LNCAP (cell line): ENCODE data around the gene NAV2.

ENCODE experiments used
- TF ChIP-seq, protein P1 (sequence below): fragments of 450-650 bp; IDR thresholded peaks from 2 replicates; pipeline ENCODE4 v1.5.1; 2017; ENCODE audit warnings: mild to moderate bottlenecking

The NAV2 gene

DNA sequence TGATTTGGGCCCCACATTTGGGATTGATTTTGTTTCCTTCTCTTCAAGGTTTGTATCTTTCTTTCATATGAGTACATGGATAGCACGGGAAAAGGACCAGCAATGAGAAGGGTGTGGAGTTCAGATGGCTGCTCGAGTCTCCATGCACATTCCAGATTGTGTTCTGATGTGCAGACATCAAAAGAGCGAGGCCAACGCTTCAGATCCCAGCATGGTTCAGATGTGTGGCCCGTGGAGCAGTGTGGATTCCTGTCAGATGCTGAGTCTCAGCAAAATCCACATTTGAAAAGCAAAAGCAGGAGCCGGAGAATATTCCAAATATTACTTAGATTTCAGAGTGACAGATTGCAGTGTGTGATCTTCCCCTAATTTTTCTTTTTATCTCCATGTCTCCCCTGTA lies 228.2 kb downstream of the NAV2 start:
- TF ChIP-seq, protein P1, sequence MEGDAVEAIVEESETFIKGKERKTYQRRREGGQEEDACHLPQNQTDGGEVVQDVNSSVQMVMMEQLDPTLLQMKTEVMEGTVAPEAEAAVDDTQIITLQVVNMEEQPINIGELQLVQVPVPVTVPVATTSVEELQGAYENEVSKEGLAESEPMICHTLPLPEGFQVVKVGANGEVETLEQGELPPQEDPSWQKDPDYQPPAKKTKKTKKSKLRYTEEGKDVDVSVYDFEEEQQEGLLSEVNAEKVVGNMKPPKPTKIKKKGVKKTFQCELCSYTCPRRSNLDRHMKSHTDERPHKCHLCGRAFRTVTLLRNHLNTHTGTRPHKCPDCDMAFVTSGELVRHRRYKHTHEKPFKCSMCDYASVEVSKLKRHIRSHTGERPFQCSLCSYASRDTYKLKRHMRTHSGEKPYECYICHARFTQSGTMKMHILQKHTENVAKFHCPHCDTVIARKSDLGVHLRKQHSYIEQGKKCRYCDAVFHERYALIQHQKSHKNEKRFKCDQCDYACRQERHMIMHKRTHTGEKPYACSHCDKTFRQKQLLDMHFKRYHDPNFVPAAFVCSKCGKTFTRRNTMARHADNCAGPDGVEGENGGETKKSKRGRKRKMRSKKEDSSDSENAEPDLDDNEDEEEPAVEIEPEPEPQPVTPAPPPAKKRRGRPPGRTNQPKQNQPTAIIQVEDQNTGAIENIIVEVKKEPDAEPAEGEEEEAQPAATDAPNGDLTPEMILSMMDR: no peak

DNA sequence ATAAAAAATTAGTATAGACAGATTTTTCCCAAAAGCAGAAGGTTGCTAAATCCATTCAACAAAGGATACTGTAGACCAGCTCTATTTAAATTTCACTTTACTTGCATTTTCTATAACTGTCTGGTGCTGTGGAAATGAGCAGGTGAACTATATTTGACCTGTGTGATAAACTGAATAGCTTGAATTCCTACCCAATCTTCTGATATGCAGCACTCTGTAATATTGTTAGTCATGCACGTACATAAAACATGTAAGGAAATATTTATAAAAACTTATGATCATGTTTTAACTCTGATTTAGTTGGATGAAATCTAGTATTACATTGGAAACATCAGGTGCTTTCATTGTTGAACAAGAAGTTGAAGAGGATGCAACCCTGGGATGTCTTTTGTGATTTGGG lies 234.0 kb downstream of the NAV2 start:
- TF ChIP-seq, protein P1: no peak

DNA sequence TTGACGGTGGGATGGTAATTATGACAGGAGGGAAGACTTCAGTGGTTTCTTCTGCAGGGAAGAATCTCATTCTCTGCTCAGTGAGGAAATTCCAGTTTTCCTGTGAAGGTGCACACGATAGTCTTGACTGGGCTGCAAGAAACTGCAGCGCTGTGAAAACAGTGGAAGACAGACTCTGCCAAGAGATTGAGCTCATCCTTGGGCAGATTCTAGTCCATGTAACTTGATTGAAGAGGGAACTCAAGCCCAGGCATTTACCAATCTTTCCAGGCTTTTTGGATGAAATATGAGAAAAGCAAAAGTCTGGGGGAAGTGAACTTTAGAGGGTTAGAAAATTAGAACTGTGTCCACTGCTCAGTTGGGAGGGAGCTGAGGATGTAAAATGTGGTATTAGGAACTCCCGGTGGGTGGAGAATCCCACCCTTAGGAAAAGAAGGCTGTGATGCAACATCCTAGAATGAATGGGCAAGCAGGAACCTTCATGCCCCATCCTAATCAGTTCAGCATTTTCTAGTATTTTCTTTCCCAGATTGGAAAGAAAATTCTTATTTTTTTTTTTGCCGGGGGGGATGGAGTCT lies 235.0 kb downstream of the NAV2 start:
- TF ChIP-seq, protein P1: no peak

DNA sequence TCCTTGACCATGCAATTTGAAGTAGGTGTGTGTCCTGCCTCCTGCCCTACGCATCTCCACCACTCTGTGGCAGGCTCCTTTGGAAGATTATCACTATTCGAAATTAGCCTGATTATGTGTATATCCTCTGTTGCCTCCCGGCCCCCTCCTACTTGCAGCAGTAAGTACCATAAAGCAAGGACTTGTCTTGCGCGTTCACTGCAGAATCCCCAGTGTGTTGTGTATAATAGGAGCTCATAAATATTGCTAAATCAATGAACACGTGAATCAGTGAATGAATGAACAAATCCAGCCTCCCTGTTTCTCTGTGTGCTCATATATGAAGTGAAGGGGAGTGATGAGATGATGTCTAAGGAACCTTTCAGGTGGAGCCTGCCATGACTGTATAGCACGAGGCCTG lies 237.0 kb downstream of the NAV2 start:
- TF ChIP-seq, protein P1: no peak

DNA sequence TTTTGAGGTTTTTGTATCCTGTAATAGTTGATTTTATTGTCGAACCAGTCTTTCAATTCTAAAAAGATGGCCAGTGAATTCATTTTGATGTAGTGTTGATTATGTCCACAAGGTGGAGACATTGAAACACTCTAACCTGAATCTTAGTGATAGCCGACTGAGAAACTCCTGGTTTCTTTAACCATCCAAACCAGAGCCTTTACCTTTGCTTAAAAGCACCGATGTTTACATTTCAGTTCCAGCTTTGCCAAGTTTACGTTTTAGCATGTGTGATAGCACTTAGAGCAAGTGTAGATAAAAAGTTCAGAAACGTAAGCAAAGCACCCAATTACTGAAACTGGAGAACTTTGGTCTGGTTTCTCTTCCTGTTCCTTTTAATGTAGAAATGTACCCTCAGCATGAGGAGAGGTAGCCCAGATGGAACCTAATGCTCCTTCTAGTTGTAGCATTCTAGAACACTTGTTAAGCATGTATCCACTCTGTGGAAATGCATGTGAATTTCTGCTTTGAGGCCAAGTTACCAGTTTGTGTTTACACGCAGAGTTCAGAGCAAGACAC lies 239.0 kb downstream of the NAV2 start:
- TF ChIP-seq, protein P1: peak; percentile 71

DNA sequence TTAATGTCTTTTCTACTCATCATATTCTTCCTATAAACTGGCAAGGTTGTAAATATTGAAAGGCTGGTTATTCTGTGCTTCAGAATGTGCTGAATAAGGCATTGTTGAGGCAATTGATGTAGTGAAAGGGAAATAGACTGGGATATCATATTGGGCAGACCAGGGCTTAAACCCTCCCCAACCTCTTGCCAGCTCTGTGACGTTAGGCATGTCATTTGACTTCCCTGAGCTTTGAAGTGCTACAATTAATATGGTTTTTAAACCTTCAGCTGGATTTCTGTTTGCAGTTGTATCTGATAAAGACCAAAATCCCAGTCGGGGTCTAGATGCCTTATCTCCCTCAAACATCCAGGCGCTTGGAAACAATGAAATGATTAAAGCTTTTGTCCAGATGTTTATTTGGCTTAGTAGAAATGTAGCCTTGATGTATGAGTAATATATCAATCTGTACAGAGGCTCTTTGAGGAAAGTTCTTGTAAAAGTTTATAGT lies 239.5 kb downstream of the NAV2 start:
- TF ChIP-seq, protein P1: no peak

DNA sequence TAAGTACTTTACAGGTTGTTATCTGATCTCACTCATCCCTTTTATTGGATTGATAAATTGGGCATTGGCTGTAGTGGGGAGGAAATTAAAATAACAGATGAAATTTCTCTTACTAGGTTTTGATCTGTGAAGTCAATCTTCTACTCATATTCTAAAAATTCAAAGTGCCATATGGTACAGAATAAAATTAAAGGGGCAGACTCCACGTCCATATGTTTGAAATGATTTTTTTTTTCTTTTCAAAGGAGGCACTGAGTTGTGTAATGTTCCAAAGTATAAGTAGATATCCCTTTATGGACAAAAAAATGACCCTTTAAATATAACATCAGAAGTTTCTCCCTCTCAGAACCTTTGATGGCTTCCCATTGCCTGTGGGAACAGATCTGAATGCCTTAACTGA lies 240.3 kb downstream of the NAV2 start:
- TF ChIP-seq, protein P1: no peak
